T-helper 17 cell (primary cell): ENCODE results near the gene OTOF. TPM values are rescaled to one million over a fixed set of nuclear protein-coding genes. Genes with fewer than 3 reads are reported as not detected.

ENCODE experiments used
- ATAC-seq: fragments of 150-1000 bp; cut with Tn5 transposase; 2 replicates; pipeline ENCODE4 v1.10.0; 2021; ENCODE audit warnings: mild to moderate bottlenecking, moderate library complexity
- DNase-seq, 3 donors: peaks; one replicate each; pipeline versions ENCODE4 v3.0.0 to v3.0.0-alpha.2; 2020 to 2021
- H3K9me3 ChIP-seq: one replicate; pipeline ENCODE4 v1.7.0; 2013; ENCODE audit warnings: low read length, mild to moderate bottlenecking; ENCODE audit not compliant: control insufficient read depth, poor library complexity, severe bottlenecking
- H3K27ac Mint-ChIP-seq: one replicate; pipeline ENCODE4 v1.8.0; 2022; ENCODE audit warnings: mild to moderate bottlenecking, moderate library complexity, mixed read lengths
- H3K27me3 Mint-ChIP-seq: one replicate; pipeline ENCODE4 v1.8.0; 2022; ENCODE audit warnings: mixed read lengths
- H3K36me3 Mint-ChIP-seq: one replicate; pipeline ENCODE4 v1.8.0; 2022; ENCODE audit warnings: low read depth, mixed read lengths
- H3K4me1 Mint-ChIP-seq: one replicate; pipeline ENCODE4 v1.8.0; 2022; ENCODE audit warnings: mild to moderate bottlenecking, mixed read lengths
- H3K4me3 Mint-ChIP-seq: one replicate; pipeline ENCODE4 v1.8.0; 2022; ENCODE audit warnings: mild to moderate bottlenecking, moderate library complexity, mixed read lengths
- total RNA-seq, 4 donors: library from RNA in 2 of 4; stranded (reverse) in 2 of 4; gene quantifications; one replicate each; pipeline ENCODE4 v1.2.3 and lab custom pipeline; 2022 to 2026

OTOF gene
- total RNA-seq, 2 donors from 2014 or later, result 0.50 to 0.87 TPM

DNA sequence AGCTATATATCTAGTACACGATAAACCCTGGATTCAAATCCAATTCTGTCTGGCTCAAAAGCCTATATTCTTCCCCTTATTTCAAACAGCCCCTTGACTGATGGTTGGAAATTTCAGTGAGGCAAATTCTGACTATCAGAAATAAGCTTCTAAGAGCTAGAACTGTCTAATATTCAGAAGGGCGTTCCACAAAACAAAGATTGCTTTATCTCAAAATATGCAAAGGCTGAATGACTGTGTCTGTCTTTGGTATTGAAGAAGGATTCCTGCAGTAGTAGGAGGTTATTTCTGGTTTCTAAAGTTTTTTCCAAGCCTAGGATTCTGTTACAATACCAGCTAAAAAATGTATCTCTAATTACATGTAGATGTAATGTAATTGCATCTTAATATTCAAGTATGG is 45.1 kb downstream of the OTOF start:
- Mint-ChIP-seq H3K4me3 (no peak overlapping the region), H3K36me3 (peaks cover 2% of the 10 kb centered on the region), H3K4me1 (no peaks in the 10 kb centered on the region), H3K27ac (no peak overlapping the region), H3K27me3 (peaks cover 54% of the 10 kb centered on the region)
- ATAC-seq (no peak), DNase-seq (no peak)
- H3K9me3 ChIP-seq, result no peaks in the 10 kb centered on the region

DNA sequence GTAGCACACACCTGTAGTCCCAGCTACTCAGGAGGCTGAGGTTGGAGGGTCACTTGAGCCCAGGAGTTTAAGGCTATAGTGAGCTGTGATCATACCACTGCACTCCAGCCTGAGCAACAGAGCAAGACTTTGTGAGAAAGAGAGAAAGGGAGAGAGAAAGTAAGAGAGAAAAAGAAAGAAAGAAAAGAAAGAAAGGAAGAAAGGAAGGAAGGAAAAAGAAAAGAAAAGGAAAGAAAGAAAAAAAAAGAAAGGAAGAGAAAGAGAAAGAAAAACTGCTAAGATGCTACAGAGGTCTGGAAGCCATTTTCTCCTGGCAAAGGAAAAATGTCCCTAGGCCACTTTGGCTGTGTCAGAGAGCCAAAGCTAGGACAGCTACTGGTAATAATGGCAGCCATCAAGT is 45.6 kb downstream of the OTOF start:
- Mint-ChIP-seq H3K36me3 (peaks cover 2% of the 10 kb centered on the region), H3K4me1 (no peaks in the 10 kb centered on the region), H3K4me3 (no peak overlapping the region), H3K27ac (no peak overlapping the region), H3K27me3 (peaks cover 54% of the 10 kb centered on the region)
- DNase-seq, result no peak
- no peak for ATAC-seq
- H3K9me3 ChIP-seq, result no peaks in the 10 kb centered on the region

DNA sequence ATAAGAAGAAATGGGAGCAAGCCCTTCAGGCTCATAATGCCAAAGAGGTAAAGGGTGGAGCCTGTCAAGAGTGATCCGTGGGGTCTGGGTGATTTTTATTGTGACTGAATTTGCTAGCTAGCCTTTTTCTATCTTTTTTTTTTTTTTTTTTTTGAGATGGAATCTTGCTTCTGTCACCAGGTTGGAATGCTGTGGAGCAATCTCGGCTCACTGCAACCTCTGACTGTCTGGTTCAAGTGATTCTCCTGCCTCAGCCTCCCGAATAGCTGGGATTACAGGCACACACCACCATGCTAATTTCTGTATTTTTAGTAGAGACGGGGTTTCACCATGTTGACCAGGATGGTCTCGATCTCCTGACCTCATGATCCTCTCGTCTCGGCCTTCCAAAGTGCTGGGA is 47.1 kb downstream of the OTOF start:
- DNase-seq (no peak), ATAC-seq (no peak)
- no peak overlapping the region for H3K27ac Mint-ChIP-seq
- H3K4me3 Mint-ChIP-seq, result no peak overlapping the region
- H3K4me1 Mint-ChIP-seq, result no peaks in the 10 kb centered on the region
- H3K27me3 Mint-ChIP-seq, result peaks cover 43% of the 10 kb centered on the region
- H3K9me3 ChIP-seq, result no peaks in the 10 kb centered on the region
- H3K36me3 Mint-ChIP-seq, result peaks cover 2% of the 10 kb centered on the region

DNA sequence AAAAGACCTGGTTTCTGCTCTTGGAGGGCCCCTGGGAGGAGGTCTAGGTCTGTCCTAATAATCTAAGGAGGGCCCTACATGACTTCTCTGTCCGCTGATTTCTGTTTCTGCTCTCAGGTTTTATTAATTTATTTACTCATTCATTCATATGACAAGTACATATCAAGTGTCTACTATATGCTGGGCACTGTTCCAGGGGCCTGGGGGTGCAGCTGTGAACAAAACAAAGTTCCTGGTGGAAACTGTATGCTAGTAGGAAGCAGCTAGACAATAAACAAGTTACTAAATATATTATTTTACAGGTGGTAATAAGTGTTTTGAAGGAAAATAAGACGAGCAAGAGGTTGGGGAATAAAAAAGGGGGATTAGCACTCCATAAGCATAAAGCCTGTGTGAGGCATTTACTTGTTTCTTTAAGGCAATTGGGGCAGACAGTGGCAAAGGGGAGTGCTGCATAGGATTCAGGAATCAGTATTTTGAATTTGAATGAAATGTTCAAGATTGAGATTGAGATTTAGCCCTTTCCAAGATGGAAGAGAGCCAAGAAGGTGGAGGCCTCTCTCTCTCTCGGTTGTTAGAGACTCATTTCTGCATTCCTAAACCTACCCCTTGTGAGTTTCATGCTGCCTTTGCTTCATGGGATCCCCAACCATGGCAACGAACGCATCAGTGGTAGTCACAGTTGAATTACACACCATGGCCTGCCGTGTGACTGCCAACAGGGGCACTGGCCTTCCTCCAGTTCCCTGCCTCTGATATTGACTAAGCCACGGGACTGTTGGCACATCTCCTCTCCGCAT is 47.9 kb downstream of the OTOF start:
- Mint-ChIP-seq H3K4me1 (no peaks in the 10 kb centered on the region), H3K27me3 (peaks cover 40% of the 10 kb centered on the region), H3K27ac (no peak overlapping the region), H3K4me3 (no peak overlapping the region), H3K36me3 (peaks cover 3% of the 10 kb centered on the region)
- DNase-seq (no peak), ATAC-seq (no peak)
- H3K9me3 ChIP-seq, result no peaks in the 10 kb centered on the region

DNA sequence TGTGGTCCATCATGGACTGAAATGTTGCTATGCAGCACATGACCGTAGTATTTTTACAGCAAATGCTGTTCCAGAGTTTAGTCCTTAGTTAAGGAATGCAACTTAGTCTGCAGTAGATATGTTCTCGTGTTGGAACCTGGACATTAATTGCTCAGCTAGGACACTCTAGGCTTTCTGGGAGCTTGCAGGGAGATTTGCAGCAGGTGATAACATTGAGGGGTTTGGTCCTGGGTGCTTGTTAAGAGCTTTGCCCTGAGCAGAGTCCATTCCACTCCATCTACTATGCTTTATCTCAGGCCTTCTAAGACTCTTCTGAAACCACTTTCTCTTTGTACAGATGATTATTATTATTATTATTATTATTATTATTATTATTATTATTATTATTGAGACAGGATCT is 49.1 kb downstream of the OTOF start:
- no peaks in the 10 kb centered on the region for H3K9me3 ChIP-seq
- Mint-ChIP-seq H3K27me3 (peaks cover 36% of the 10 kb centered on the region), H3K27ac (no peak overlapping the region), H3K4me3 (no peak overlapping the region), H3K4me1 (no peaks in the 10 kb centered on the region), H3K36me3 (peaks cover 4% of the 10 kb centered on the region)
- DNase-seq (no peak), ATAC-seq (no peak)

DNA sequence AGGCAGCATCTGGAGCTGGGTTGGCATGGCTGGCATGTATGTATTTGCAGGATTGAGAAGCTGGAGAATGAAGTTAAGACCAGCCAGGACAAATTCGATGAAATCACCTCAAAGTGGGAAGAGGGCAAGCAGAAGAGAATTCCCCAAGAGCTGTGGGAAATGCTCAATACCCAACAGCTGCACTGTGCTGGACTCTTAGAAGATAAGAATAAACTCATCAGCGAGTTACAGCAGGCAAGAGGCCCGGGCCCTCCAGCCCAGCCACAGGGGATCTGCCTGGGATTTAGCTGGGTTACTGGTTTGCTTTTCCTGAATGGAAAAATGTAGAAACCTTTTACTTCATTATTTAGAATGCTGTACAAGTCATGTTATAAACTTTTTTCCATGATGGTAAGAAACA is 53.7 kb downstream of the OTOF start:
- H3K4me1 Mint-ChIP-seq, result no peaks in the 10 kb centered on the region
- H3K4me3 Mint-ChIP-seq, result no peak overlapping the region
- no peak for DNase-seq
- no peak overlapping the region for H3K27ac Mint-ChIP-seq
- no peak for ATAC-seq
- H3K9me3 ChIP-seq, result no peaks in the 10 kb centered on the region
- H3K36me3 Mint-ChIP-seq, result peaks cover 4% of the 10 kb centered on the region
- peaks cover 15% of the 10 kb centered on the region for H3K27me3 Mint-ChIP-seq

DNA sequence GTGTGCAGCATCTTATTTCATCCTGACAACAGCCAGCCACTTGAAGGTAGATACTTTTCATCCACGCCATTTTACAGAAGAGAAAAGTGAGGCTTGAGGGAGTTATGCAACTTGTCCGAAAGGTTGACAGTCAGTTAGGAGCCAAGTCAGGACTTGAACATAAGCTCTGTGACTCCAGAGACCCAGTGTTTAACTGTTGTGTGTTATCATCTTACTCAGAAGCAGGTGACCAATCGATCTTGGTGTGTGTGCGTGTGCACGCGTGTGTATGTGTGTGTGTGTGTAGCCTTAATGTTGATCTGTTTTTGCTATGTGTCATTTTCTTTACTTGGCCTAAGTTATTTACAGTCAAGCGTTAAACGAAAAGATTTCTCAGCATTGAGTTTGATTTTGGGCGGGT is 54.2 kb downstream of the OTOF start:
- H3K27me3 Mint-ChIP-seq, result peaks cover 15% of the 10 kb centered on the region
- H3K27ac Mint-ChIP-seq, result no peak overlapping the region
- peaks cover 4% of the 10 kb centered on the region for H3K36me3 Mint-ChIP-seq
- no peak overlapping the region for H3K4me3 Mint-ChIP-seq
- no peaks in the 10 kb centered on the region for H3K4me1 Mint-ChIP-seq
- no peak for ATAC-seq
- DNase-seq, result no peak
- H3K9me3 ChIP-seq, result no peaks in the 10 kb centered on the region

DNA sequence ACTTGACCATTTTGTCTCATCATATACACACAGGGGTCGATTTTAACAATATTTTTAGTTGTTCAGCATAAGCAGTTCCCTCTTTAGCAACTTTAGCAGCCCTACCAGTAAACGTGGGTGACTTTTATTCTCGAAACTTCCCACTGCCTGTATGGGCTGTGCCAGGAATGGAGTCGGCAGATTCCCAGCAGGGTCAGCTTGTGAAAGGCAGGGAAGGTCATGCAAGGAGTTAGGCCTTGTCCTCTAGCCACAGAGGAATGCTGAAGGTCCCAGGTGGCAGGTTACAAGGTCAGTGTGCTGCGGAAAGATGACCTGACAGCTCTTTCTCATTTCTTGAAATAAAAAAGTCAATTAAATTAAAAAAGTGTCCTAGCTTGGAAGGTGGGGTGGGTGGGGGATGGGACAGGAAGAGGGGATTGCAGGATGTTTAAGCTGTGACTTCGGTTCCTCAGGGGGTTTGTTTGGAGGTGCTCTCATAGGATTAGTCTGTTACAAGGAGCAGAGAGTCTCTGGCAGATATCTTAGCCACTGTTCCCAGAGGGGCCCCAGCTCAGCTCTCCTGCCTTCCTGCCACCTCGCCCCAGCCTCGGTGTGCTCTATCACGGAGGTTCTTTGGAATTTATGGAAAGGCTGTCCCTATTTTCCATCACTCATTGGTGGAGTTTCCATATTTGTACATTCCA is 54.8 kb downstream of the OTOF start:
- peaks cover 4% of the 10 kb centered on the region for H3K36me3 Mint-ChIP-seq
- H3K4me3 Mint-ChIP-seq, result no peak overlapping the region
- no peak overlapping the region for H3K27ac Mint-ChIP-seq
- ATAC-seq (no peak), DNase-seq (no peak)
- no peaks in the 10 kb centered on the region for H3K9me3 ChIP-seq
- no peaks in the 10 kb centered on the region for H3K4me1 Mint-ChIP-seq
- H3K27me3 Mint-ChIP-seq, result peaks cover 17% of the 10 kb centered on the region

DNA sequence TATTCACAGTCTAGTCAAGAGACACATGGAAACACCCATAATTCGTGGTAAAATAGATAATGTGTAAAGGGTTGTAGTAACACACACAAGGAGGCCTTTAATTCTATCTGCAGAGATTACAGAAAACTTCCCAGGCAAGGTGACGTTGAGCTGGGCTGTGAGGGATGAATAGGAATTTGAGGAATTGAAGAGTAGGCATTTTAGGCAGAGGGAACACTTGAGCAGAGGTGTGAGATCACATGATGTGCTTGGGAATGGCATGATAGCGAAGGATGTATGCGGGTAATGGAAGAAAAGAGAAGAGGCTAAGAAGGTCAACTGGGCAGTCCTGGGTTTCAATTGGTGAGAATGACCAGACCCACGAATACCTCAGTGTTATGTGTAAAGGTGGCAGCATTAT is 56.0 kb downstream of the OTOF start:
- DNase-seq (no peak), ATAC-seq (no peak)
- H3K27ac Mint-ChIP-seq, result no peak overlapping the region
- H3K36me3 Mint-ChIP-seq, result peaks cover 4% of the 10 kb centered on the region
- H3K4me1 Mint-ChIP-seq, result peaks cover under 1% of the 10 kb centered on the region
- no peaks in the 10 kb centered on the region for H3K9me3 ChIP-seq
- no peak overlapping the region for H3K4me3 Mint-ChIP-seq
- H3K27me3 Mint-ChIP-seq, result peaks cover 25% of the 10 kb centered on the region

DNA sequence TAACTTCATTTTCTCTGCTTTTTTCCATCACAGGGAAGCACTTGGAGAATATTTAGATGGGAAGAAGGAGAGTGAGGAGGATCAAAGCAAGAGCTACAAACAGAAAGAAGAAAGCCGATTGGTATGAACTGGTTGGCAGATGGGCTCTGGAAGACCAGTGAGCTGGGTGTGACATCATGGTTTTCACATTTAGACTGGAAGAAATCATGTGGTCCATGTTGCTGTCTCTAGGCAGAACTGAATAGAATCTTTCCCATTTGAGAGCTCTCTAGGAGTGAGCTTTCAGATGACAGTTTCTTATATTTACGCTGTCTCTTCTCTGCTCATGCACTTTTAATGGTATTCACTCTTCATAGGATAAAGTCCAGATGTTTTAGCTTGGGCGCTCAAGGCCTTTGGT is 63.6 kb downstream of the OTOF start:
- no peaks in the 10 kb centered on the region for H3K9me3 ChIP-seq
- Mint-ChIP-seq H3K27me3 (peaks cover 22% of the 10 kb centered on the region), H3K27ac (no peak overlapping the region), H3K4me3 (no peak overlapping the region), H3K36me3 (peaks cover 2% of the 10 kb centered on the region), H3K4me1 (peaks cover 11% of the 10 kb centered on the region)
- no peak for DNase-seq
- ATAC-seq, result no peak

DNA sequence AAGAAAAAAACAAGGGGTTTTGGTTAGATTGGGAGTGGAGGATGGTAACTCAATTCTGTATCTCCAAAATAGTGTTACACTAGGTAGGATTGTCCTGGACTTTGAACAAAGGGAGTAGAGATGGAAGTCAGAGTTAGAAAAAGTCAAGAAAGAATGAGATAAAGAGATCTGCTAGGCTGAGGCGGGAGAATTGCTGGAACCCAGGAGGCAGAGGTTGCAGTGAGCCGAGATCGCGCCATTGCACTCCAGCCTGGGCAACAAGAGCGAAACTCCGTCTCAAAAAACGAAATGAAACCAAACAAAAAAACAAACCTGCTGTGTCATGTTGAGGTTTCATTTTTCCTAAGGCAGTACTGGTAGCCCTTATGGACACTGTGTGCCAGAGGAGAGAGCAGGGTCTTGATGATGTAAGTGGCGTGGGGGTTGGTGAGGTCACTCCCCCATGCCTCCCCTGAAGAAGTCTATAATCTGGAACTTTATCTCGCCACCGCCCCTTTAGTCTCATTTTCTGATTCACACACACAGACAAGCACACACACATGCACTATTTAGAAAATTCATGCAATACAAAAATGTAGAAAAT is 65.7 kb downstream of the OTOF start:
- no peak for DNase-seq
- H3K9me3 ChIP-seq, result no peaks in the 10 kb centered on the region
- Mint-ChIP-seq H3K36me3 (peaks cover 2% of the 10 kb centered on the region), H3K27ac (peak overlapping the region; percentile 39), H3K4me1 (peaks cover 14% of the 10 kb centered on the region), H3K4me3 (peak overlapping the region; percentile 47), H3K27me3 (peaks cover 26% of the 10 kb centered on the region)
- ATAC-seq, result no peak

DNA sequence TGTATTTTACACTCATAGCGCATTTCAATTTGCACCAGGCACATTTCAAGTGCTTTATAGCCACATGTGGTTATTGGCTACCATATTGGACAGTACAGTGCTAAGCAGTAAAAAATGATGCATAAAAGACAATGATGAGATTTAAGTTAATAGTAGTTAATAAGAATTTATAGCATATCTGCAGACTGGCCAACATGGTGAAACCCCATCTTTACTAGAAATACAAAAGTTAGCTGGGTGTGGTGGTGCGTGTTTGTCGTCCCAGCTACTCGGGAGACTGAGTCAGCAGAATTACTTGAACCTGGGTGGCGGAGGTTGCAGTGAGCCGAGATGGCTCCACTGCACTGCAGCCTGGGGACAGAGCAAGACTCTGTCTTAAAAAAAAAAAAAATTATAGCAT is 66.5 kb downstream of the OTOF start:
- H3K9me3 ChIP-seq, result no peaks in the 10 kb centered on the region
- peak overlapping the region; percentile 39 for H3K27ac Mint-ChIP-seq
- no peak overlapping the region for H3K4me3 Mint-ChIP-seq
- peaks cover 10% of the 10 kb centered on the region for H3K4me1 Mint-ChIP-seq
- H3K27me3 Mint-ChIP-seq, result peaks cover 23% of the 10 kb centered on the region
- DNase-seq (no peak), ATAC-seq (no peak)
- peaks cover 2% of the 10 kb centered on the region for H3K36me3 Mint-ChIP-seq

DNA sequence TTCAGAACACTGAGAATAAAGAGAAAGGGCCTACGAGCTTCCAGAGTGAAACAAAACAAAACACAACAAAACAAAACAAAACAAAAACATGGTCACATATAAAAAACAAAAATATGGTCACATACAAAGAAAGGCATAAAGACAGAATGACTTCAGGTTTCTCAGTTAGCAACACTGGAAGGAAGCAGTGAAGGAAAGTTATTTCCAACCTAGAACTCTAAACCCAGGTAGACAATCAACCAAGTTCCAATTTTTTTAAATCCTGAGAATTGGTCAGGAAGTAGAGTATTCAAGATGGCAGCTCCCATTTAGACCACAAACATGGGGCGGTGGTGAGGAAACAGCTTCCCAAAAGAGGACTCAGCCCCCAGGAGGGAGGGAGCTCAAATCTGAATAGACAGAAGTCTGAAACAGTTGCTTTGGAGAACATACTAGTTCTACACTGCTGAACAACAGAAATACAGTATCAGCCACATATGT is 67.1 kb downstream of the OTOF start:
- Mint-ChIP-seq H3K36me3 (peaks cover 2% of the 10 kb centered on the region), H3K27me3 (peaks cover 23% of the 10 kb centered on the region), H3K4me3 (no peak overlapping the region), H3K4me1 (peaks cover 10% of the 10 kb centered on the region), H3K27ac (no peak overlapping the region)
- DNase-seq, result no peak
- H3K9me3 ChIP-seq, result no peaks in the 10 kb centered on the region
- no peak for ATAC-seq
